B cell (primary cell): ENCODE measurements around the gene LDLRAD3.

ENCODE experiments used
- EZH2 ChIP-seq: IDR thresholded peaks from 2 replicates; pipeline ENCODE4 v1.6.1; 2012; ENCODE audit warnings: borderline replicate concordance, low read depth, mild to moderate bottlenecking, moderate library complexity, low read length; ENCODE audit not compliant: insufficient read depth, poor library complexity, severe bottlenecking
- TF ChIP-seq, protein P1 (sequence below): fragments of 200-600 bp; IDR thresholded peaks from one replicate; pipeline ENCODE4 v1.8.0; 2022; ENCODE audit warnings: antibody characterized with exemption, mild to moderate bottlenecking

GRCh38 chr11:35943309-35943708, 553 bp upstream of the LDLRAD3 start:
- TF ChIP-seq EZH2, result no peak
- TF ChIP-seq, protein P1, sequence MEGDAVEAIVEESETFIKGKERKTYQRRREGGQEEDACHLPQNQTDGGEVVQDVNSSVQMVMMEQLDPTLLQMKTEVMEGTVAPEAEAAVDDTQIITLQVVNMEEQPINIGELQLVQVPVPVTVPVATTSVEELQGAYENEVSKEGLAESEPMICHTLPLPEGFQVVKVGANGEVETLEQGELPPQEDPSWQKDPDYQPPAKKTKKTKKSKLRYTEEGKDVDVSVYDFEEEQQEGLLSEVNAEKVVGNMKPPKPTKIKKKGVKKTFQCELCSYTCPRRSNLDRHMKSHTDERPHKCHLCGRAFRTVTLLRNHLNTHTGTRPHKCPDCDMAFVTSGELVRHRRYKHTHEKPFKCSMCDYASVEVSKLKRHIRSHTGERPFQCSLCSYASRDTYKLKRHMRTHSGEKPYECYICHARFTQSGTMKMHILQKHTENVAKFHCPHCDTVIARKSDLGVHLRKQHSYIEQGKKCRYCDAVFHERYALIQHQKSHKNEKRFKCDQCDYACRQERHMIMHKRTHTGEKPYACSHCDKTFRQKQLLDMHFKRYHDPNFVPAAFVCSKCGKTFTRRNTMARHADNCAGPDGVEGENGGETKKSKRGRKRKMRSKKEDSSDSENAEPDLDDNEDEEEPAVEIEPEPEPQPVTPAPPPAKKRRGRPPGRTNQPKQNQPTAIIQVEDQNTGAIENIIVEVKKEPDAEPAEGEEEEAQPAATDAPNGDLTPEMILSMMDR, result no peak
